ENCODE measurements around the gene TTC6.

DNA sequence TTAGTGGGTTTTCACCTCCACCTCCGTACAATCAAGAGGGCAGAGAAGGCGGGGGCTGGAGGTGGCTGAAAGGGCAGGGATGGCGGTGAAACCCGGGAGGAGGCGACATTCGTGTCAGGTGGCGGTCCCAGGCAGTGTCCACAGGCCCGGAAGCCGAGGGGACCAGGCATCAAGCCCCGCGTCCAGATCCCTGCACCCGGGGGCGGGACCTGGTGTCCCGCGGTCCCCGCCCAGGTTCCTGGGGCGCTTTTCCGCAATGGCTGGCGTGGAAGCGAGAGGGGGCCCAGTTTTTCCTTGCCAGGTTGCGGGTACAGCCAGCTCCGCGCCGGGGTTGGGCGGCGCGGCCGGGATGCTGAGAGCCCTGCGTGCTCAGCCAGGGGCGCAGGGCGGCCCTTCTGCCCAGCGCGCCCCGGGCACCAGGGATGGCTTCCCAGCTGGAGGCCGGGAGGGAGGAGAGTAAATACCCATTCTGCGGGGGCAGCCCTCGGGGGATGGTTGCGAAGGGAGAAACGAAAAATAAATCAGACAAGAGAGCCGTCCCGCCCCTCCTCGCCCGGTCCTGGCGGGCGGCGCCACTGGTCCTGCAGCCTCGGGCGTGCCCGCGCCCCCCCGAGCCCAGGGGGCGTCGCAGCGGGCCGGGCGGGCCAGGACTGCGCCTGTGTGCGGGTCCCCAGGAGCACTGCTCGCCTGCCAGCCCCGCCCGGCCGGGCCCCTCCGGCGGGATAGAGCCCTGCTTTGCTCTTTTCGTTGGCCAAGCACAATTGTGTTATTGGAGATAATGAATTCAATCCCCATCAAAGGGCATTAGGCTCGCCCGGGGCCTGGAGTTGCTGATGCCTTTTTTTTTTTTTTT, 11.8 kb upstream of the TTC6 start:
- TF ChIP-seq, protein P1, sequence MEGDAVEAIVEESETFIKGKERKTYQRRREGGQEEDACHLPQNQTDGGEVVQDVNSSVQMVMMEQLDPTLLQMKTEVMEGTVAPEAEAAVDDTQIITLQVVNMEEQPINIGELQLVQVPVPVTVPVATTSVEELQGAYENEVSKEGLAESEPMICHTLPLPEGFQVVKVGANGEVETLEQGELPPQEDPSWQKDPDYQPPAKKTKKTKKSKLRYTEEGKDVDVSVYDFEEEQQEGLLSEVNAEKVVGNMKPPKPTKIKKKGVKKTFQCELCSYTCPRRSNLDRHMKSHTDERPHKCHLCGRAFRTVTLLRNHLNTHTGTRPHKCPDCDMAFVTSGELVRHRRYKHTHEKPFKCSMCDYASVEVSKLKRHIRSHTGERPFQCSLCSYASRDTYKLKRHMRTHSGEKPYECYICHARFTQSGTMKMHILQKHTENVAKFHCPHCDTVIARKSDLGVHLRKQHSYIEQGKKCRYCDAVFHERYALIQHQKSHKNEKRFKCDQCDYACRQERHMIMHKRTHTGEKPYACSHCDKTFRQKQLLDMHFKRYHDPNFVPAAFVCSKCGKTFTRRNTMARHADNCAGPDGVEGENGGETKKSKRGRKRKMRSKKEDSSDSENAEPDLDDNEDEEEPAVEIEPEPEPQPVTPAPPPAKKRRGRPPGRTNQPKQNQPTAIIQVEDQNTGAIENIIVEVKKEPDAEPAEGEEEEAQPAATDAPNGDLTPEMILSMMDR (IDR thresholded peaks at IDR 0.05; ENCODE audit: borderline replicate concordance, extremely low read depth, low read length, poor library complexity, severe bottlenecking): no peak
- TF ChIP-seq EZH2 (IDR thresholded peaks at IDR 0.05; ENCODE audit: borderline replicate concordance, low read depth, low read length, severe bottlenecking): no peak

Measured in DND-41 (cell line).